ENCODE measurements around the gene GRK7. TPM values are rescaled to one million over a fixed set of nuclear protein-coding genes. Genes with fewer than 3 reads are reported as not detected.

Gene GRK7, protein sequence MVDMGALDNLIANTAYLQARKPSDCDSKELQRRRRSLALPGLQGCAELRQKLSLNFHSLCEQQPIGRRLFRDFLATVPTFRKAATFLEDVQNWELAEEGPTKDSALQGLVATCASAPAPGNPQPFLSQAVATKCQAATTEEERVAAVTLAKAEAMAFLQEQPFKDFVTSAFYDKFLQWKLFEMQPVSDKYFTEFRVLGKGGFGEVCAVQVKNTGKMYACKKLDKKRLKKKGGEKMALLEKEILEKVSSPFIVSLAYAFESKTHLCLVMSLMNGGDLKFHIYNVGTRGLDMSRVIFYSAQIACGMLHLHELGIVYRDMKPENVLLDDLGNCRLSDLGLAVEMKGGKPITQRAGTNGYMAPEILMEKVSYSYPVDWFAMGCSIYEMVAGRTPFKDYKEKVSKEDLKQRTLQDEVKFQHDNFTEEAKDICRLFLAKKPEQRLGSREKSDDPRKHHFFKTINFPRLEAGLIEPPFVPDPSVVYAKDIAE (N-terminal part only)
- 0.05 and 0.08 TPM in 2 replicates for total RNA-seq
- not detected for polyA plus RNA-seq (2012)

DNA sequence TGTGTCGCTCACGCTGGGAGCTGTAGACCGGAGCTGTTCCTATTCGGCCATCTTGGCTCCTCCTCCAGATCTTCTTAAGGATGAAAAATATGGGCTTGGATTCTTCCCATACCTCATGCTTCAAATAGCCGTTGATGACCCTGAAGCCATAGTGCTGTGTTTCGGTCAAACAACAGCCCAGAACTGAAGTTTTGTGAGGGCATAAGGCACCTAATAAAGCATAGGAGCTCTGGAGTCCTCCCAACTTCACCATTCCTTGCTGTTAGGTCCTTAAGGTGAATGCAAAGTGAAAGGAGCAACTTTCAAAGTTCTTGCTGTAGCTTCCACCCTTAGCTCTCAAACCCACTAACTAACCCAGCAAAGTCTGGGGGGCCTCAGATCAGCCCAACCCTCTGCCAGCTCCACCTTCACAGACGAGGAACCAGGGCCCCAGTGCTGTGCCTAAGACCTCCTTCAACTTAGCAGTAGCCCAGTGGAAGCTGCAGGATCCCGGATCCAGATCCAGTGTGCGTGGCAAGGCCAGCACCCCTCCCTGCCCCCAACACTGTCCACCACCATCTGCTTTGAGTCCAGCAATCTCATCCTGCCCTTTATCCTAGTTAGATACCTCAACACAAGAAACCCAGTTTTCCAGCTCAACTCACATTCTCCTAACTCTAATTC is at the start of gene GRK7:
TSS of gene GRK7 (plus strand) at position 321 of the 663 bp plus-strand sequence. CDS start 14,877 bp downstream, outside the sequence.
- no peak for DNase-seq (ENCODE audit: low read depth)

DNA sequence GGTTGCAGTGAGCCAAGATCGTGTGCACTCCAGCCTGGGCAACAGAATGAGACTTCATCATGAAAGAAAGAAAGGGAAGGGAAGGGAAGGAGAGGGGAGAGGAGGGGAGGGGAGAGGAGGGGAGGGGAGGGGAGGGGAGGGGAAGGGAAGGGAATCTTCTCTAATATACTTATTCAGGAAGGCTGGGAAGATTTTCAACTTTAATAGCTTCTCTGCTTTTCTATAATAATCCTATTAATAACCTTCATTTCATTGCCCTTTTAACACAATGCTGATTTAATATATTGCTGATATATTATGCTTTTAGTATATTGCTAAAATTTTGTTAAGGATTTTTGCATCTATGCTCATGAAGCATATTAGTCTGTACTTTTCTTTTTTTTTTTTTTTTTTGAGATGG is 48.5 kb upstream of the GRK7 start:
- no peak for DNase-seq (ENCODE audit: low read depth)

DNA sequence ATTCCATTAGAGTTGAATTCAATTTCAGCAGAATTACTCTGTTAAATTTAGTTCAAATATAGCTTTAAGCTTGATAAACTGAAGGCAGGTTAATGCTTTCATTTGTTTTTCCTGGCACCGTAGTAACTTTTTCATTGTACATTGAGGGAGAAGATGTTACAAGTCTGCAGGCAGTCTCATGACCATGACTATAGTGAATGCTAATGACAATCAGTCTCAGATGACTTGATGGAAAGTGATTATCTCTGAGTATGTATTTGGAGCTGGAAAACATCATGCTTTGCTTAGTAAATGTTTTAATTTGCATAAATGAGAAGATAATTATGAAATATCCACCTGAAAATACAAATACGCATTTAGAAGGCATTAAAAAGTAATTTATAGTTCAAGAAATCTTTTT is 41.1 kb upstream of the GRK7 start:
- no peak for DNase-seq (ENCODE audit: low read depth)

DNA sequence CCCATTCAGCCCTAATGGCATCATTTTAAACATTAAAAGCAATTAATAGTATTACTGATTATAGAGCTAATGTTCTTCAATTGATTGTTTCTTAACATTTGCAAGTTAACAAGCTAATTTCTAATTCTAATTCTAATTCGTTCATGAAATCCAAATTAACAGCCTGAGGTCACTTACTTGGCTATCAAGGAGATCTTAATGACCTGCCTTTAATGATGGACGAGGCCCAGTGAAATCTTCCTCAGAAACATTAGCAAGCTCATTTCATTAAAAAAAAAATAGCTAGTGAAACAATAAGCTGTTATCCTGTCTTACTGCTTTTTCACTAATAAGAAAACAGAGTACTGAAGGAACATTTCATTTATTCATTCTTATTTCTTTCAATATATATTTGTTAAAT is 40.6 kb upstream of the GRK7 start:
- DNase-seq (ENCODE audit: low read depth) = no peak

DNA sequence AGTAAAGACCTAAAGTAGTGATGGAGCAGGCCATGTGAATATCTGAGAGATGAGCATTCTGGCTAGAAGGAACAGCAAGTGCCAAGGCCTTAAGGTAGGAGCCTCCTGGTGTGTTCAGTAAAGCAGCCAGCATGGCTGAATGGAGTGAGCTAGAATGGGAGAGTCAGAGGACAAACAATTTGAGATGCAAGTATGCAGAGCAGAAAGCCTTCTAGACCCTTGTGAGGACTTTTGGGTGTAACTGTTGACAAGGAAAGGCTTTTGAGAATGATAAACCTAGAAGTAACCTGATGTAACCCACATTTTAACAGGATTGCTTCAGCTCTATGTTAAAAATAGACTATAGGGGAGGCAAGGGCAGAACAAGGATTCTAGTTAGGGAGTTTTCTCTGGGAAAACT is 40.0 kb upstream of the GRK7 start:
- DNase-seq (ENCODE audit: low read depth) = no peak

DNA sequence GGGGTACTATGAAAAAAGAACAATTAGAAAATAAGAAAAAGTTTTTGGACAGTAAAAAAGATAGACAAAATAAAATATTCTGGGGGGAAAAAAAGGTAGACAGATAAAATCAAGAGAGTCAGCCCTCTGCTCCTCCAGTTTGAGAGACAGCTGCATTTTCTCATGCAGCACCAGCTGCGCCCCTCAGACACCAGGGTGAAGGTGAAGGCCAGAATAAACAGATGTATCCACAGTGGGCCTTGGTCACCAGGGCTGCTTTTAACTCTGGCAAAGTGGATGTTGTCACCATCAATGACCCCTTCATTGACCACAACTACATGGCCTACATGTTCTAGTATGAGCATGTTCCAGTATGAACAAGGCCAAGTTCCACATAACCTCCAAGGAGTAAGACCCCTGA is 39.0 kb upstream of the GRK7 start:
- DNase-seq (ENCODE audit: low read depth) = peak; percentile 71

DNA sequence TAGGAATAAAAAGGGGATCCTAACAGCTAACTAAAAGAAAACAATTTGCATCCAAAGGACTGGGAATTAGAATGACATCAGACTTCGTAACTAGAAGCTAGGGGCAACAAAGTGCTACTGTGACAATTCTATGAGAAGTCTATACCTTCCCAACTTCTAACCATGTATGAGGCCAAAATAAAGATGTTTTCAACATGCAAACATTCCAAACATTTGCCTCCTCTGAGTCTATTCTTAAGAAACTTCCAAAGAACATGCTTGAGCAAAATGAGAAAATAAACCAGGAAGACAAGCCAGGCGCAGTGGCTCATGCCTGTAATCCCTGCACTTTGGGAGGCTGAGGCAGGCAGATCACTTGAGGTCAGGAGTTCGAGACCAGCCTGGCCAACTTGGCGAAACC is 38.2 kb upstream of the GRK7 start:
- DNase-seq (ENCODE audit: low read depth) = no peak

DNA sequence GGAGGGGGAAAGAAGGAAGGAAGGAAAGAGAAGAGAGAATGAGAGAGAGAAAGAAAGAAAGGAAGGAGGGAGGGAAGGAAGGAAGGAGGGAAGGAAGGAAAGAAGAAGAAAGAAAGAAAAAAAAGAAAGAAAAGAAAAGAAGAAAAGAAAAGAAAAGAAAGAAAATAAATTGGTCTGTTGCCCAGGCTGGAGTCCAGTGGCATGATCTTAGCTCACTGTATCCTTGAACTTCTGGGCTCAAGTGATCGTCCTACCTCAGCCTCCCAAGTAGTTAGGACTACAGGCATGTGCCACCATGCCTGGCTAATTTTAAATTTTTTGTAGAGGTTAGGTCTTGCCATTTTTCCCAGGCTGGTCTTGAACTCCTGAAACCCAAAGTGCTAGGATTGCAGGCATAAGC is 36.7 kb upstream of the GRK7 start:
- DNase-seq (ENCODE audit: low read depth) = no peak

DNA sequence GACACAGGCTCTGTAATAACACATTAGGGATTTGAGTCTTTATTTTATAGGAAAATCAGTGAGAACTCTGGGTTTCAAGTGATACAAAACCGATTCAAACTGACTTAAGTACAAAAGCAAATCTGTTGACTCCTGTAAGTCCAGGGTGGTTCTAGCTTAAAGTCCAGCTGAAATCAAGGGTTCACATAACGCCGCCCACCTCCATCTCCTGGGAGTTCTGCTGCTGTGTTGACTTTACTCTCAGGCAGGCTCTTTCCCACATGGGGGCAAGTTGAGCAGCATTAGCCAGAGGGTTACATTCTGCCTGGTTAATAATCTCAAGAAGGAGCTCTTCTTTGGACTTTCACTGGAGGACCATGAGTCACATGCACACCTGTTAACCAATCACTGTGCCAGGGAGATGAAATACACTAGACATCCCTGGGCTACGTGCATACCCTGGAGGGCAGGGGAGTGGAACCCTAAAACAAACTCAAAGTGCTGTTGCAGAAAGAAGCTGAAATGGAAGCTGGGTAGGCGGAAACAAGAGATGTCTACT is 34.8 kb upstream of the GRK7 start:
- DNase-seq (ENCODE audit: low read depth) = no peak

DNA sequence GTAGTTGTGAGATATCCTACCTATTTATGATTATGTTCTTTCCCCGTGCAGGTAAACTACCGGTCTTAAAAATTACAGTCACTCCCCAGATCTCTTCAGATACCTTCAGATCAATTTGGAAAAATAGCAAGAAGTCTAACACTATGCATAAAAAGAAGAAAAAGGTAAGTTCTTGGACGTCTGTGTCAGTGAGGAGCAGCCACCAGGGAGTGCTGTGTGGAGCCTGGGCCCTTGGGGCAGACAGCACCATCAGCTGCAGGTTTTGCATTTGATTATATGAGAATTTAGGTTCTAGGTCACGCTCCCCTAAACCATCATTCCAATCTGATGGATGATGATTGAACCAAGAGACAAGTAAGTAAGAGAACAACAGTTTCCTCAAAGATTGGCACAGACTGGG is 34.0 kb upstream of the GRK7 start:
- no peak for DNase-seq (ENCODE audit: low read depth)

DNA sequence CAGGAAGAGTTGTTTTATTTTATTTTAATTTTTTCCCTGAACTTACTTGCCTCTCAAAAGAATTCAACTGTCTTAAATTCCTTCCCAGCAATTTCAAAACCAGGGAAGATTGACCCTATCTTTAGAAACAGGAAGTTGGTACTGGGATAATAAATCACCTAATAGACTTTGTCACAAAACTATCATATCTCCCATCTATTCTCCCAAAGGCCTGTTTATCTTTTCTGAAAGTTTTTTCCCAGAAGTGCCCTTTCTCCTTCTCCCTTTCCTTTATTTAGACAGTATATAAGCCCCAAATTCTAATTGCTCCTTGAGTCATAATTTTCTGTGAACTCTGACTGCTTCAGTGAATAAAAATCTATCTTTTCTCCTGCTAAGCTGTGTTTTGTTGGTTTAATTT is 28.0 kb upstream of the GRK7 start:
- DNase-seq (ENCODE audit: low read depth) = no peak

DNA sequence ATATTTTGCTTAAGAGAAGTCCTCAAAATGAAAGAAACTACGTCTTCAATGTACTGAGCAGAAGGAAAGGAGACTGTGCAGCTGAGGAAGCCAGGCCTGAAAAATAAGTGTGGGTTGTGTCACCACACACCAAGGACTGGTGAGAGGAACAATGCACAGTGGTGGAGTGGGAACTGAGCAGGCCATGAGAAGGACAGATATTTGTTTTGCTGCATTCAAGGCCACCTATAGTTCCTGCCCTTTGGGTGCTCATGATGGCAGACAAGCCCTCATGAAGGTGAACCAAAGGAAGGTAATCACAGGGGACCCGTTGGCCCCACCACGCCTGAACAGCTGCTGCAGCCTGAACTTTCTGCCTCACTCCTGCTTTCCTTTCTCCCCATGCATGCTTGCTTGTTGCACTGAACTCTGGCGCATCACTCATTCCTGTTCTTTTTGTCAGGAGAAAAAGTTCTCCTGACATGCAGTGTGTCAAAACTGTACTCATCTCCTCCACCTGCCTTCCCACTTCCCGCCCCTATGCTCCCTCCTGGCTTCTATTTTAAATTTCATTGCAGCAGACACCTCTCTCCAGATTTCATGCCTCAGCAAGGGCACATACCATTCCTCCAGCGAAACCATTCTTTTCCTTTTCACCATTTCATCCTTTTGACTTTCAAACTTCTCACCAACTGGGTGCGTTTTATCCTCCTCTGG is 27.3 kb upstream of the GRK7 start:
- no peak for DNase-seq (ENCODE audit: low read depth)

DNA sequence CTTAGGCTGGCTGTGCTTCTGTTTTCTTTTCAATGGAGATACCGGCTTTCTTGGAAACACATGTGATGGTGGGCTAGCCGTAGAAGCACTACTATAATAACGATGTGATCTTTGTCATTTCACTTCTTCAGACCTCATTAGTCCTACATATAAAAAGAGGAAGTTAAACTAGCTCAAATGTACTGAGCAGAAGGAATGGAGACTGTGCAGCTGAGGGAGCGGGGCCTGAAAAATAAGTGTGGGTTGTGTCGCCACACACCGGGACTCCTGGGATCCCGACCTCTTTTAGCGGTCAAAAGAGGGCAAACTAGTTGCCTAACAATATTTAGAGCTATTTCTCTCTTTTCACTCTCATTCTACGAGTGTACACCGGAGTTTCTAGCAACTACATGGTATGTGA is 26.1 kb upstream of the GRK7 start:
- no peak for DNase-seq (ENCODE audit: low read depth)

DNA sequence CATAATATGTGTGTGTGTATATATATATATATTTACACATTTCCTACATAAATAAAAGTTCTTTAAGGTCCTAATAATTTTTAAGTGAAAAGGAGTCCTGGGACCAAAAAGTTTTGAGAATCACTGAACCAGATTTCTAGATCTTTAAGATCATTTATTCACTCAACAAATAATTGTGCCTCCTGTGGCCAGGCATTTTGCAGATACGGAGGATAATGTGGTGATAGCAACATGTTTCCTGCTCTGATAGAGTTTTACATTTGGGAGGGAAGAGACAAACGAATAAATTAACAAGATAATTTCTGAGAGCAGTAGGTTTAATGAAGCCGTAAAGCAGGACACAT is 25.6 kb upstream of the GRK7 start:
- DNase-seq (ENCODE audit: low read depth) = no peak

DNA sequence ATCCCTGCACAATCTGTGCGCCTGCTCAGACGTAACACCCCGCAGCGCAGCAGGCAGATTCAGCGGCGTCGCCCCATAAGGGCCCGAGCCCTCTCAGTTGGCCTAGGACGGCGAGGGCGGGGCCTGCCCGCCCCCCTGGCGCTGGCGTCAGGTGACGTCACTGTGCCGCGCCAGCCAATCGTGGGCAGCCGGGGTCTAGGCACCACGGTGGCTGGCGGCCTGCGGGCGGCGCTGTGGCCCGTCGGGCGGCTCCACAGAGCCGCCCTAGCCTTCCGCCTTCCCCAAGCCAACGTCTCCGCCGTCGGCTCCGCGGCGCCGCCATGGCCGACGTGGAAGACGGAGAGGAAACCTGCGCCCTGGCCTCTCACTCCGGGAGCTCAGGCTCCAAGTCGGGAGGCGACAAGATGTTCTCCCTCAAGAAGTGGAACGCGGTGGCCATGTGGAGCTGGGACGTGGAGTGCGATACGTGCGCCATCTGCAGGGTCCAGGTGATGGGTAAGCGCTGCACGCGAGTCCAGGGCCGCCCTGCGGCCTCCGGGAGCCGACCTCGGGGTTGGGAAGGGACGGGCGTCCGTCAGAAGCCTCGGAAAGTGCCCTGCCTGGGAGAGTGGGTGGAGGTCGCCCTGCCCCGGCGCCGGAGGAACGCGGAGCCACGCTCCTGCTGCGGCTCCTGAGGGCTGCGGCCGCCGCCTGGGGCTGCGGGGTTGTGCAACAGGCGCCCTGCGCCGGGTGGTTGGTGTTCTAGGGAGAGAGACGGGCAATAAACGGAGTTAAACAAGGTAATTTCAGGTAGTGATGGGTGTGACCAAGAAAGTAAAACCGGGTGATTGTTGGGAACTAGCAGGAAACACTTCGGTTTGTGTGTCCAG is 25.0 kb upstream of the GRK7 start, which contains the start of gene RNF7:
TSS of gene RNF7 (plus strand) at position 277 of the 869 bp plus-strand sequence. CDS start at position 321, 44 bp downstream.
- DNase-seq (ENCODE audit: low read depth) = peak; percentile 97

DNA sequence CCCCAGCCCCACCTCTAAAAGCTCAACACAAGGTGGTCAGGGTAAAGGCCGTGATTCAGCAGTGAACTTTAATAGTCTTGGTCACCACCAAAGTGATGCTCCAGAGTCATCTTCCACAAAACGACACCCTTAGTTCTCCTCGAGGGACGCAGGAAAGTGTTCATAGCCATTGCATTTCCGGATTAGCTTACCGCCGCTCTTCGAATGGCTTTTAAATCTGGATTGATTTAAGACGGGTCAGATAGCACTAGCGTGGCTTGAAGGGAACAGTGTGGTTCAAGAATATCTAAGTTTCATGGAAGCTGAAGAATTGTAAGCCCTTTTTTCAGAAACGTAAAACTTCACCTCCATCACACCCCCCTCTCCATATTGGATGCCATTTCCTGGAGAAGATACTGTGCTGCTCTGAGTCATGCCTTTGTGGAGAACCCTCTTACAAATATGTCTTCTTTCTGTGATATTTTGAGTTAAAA is 24.3 kb upstream of the GRK7 start:
- DNase-seq (ENCODE audit: low read depth) = peak; percentile 47

DNA sequence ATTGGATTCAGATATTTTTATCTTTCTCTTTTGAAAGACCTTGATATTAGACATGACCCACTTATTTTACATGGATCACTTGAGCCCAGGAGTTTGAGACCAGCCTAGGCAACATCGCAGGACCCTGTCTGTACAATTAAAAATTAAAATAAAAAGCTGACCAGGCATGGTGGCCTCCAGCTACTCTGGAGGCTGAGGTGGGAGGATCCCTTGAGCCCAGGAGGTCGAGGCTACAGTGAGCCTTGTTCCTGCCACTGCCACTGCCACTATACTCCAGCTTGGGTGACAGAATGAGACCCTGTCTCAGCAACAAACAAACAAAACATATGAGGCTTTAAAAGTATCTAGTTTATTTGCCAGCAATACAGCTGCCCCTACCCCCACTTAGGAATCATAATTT is 23.5 kb upstream of the GRK7 start:
- no peak for DNase-seq (ENCODE audit: low read depth)

DNA sequence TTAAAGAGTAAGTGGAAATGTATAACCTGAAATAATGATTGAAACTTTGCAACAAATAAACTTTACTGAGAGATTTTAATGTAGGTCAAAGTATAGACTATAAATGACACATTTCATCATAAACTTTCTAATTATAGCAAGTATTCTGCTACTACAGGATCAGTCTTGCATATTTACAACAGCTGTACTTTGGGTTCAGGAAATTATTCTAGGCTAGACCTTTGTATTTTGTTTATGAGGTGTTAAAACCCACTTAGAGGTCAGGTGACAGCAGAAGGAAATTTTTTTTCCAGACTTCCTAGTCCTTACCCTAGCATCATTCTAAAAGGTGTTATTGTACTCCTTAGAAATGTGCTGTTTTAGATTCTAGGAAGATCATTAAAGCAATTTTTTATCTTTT is 22.9 kb upstream of the GRK7 start:
- peak; percentile 32 for DNase-seq (ENCODE audit: low read depth)

DNA sequence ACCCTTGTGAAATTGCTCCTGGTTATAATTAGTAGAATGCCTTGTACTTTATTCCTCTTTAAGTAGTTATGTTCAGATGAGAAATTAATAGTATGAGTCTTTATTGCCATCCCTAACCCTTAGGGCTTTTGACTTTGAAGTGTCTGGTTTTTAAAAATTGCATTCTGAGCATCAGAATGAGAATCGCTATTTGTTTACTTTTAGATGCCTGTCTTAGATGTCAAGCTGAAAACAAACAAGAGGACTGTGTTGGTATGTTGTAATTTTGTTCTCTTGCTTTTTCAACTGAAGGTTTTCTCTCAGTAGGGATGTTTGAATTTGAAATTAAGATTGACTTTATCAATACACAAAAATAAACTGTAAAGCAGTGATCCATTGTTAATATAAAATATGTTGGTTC is 19.9 kb upstream of the GRK7 start:
- DNase-seq (ENCODE audit: low read depth) = no peak

DNA sequence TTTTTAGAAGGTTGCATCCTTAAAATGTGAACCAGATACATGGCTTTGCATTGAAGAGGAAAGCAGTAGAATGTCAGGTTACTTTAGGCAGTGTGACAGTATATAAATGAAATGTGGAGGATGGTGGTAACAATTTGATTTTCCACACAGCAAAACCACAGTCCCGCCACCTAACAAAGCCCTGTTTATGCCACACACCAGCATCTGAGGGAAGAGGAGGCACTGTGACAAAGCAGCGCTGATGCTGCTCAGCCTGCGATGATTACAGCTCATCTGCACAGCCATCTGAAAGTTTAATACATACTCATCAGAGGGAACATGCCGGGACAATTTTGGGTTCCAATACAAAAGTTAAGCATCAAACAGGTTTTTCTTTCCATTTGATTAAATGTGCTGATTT is 16.2 kb upstream of the GRK7 start:
- peak; percentile 35 for DNase-seq (ENCODE audit: low read depth)

DNA sequence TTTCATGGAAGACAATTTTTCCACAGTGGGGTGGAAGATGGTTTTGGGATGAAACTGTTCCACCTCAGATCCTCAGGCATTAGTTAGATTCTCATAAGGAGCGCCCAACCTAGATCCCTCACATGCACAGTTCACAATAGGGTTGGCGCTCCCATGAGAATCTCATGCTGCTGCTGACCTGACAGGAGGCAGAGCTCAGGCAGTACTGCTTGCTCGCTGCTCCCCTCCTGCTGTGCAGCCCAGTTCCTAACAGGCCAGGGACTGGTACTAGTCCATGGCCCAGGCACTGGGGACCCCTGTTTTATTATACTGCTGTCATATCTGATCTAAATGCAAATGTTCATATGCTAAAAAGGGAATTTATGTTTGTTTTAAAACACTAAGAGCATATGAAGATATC is 9.8 kb upstream of the GRK7 start:
- no peak for DNase-seq (ENCODE audit: low read depth)
